Hematopoietic multipotent progenitor cell (in vitro differentiated cells): ENCODE results near the gene KIAA0319L. TPM values are rescaled to one million over a fixed set of nuclear protein-coding genes. Genes with fewer than 3 reads are reported as not detected.

Source experiments
- DNase-seq, 3 donors: peaks; one replicate each; pipeline ENCODE4 v3.0.0-alpha.2; 2011 to 2015; ENCODE audit warnings: low read depth in 2 of 3, low spot score in 2 of 3
- total RNA-seq: library from RNA; depleted of rRNA; stranded (reverse); fragments of >200 nt; gene quantifications from one replicate; pipeline ENCODE4 v1.2.3, GENCODE V29; 2012

KIAA0319L gene
- total RNA-seq, 1 donor: 42.0 TPM

DNA sequence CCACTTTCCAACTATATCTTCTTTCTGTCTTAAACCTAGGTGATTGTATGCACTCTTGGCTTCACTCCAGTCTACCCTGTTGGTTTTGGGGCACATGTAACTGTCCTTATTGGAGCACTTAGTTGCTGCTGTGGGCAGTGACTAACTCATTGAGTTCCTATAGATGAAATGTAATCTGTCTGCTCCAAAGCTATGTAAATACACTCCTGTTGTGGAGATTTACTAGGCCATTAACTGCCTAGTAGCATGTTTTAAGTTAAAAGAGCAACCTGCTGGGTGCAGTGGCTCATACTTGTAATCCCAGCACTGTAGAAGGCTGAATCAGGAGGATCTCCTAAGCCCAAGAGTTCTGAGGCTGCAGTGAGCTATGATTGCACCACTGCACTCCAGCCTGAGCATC lies 151.1 kb downstream of the KIAA0319L start:
- DNase-seq: no peak

- no peak for DNase-seq
Measured at GRCh38 chr1:35401049-35401448, 156.2 kb downstream of the KIAA0319L start.

DNA sequence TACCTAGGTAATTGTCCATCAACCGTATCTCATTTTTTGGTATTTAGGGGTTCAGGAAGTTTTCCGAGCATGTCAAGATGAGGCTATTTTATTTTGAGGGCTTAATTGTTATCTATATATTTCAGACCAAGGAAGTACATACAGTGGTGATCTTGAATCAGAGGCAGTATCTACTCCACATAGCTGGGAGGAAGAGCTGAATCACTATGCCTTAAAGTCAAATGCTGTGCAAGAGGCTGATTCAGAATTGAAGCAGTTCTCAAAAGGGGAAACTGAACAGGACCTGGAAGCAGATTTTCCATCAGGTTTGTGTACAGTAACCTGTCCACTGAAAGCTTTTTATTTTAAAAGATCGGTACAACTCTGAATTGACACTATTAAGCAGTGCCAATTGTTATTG lies 158.5 kb downstream of the KIAA0319L start:
- peak in 1 of 3 donors; percentile 10 for DNase-seq

DNA sequence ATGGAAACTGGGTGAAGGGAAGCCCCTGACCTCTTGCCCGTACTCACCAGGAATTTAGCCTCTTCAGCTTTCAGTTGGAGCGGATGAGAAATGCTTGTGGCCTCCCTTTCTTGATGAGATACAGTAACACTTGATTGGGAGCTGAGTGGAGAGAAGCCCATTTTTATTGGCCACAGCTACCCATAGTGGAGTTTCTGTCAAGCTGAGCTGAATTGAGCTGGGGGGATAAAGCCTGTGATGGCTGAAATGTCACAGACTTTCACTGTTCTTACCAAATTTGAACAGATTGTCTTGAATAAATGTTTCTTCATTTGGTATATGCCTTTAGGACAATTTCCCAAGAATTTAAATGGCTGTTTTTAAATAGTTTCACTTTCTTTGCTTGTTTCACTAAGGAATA lies 162.8 kb downstream of the KIAA0319L start:
- DNase-seq: no peak

- no peak for DNase-seq
Measured at GRCh38 chr1:35390600-35391494, 166.4 kb downstream of the KIAA0319L start.

DNA sequence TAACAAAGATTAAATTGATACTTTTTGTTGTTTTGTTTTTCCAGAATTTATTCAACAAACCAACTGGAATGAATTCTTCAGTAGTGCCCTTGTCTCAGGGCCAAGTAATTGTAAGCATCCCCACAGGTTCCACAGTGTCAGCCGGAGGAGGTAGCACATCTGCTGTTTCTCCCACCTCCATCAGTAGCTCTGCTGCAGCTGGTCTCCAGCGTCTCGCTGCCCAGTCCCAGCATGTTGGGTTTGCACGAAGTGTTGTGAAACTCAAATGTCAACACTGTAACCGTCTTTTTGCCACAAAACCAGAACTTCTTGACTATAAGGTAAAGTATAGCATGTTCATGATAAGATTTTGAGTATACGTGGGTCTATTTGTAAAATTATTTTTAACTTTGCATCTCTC lies 170.2 kb downstream of the KIAA0319L start:
- DNase-seq: no peak

- no peak for DNase-seq
Measured at GRCh38 chr1:35386290-35386689, 170.9 kb downstream of the KIAA0319L start.

Other genes starting within 250 kb of the KIAA0319L start
- gene NCDN, start 396 bp upstream of the KIAA0319L start, total RNA-seq: 18.6 TPM
- 1.3 TPM for gene TFAP2E, start 15.9 kb upstream of the KIAA0319L start, total RNA-seq
- 14.3 TPM for gene PSMB2, start 84.1 kb upstream of the KIAA0319L start, total RNA-seq
- 35.3 TPM for gene C1orf216, start 161.5 kb upstream of the KIAA0319L start, total RNA-seq
- gene CLSPN, start 212.6 kb upstream of the KIAA0319L start, total RNA-seq: 2.2 TPM